Stimulated activated naive CD4-positive, alpha-beta T cell (primary cell): ENCODE measurements around the gene NAPSA.
"Not testable (repeated sequence)": the region's sequence is repeated elsewhere in the genome, so short reads cannot be mapped to it uniquely, and the experiment has no call there.

Source experiments
- DNase-seq, 6 experiments: peaks; one replicate each; lab custom pipeline; 2025; lab: John Stamatoyannopoulos, UW

The NAPSA gene

GRCh38 chr19:50361290-50362029 is 4.0 kb downstream of the NAPSA start:
- DNase-seq = no peak

DNA sequence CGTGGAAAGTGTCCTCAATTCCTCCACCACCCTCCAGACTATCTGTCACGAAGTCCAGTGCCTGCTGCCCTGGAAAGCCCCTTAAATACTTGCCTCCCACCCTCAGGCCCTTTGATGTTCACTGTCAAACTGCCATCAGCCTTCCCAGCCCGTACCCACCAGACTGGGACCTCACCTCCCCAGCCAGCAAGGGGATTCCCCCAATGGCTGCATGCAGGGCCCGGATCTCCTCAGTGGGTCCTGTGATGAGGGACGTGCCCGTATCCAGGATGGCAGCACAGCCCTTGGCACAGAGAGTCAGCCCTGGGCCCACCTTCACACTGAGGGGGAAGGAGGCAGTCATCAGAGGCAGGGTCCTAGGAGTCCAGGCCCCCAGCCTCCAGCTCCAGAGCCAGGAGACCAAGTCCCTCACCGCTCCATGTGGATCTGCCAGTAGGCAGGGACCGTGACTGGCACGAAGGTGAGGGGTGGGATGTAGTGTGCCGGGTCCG is 6.1 kb downstream of the NAPSA start:
- no peak for DNase-seq

GRCh38 chr19:50358483-50359327 is 6.7 kb downstream of the NAPSA start:
- DNase-seq = peak; percentile 52 to 80 (median 71)

DNA sequence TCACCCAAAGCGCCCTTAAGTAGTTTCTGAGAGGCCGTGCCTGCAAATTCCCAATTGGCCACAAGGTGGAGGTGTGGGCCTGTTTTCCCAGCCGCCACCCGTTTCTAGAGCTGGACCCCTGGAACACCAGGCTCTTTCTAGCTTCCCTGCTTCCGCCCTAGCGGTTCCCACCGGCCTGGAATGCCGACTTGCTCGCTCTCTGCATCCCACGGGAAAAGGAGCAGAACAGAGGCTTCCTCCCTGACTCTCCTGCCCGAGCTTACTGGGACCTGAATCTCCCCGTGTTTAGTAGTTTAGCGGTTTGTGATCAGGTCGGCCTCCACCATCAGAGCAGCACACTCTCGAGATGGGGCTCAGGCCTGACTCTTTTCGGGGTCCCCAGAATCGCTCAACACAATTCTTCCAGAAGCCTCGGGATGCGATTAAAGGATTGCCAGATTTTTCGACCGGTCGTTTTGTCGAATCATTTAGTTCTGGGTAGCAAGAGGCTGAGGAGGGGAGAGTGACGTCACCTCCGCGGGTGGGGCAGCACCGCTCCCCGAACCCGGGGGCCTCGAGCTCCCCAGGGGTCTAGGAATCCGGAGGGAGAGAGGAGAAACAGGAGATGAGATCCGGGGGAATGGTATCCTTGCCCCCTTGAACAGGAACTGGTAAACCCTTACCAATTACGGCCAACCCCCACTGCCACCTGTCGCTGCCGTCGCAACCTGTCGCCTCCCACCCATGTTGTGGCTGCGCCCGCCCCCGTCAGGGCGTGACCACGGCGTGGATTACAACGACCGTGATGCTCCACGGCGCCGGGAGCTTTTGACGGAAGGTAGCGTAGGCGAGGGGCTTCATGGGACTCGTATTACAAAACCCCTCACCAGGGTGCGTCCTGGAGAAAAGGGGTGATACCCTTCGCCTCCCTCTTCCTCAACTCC is 8.0 kb downstream of the NAPSA start:
- peak; percentile 79 to 96 (median 84) for DNase-seq

DNA sequence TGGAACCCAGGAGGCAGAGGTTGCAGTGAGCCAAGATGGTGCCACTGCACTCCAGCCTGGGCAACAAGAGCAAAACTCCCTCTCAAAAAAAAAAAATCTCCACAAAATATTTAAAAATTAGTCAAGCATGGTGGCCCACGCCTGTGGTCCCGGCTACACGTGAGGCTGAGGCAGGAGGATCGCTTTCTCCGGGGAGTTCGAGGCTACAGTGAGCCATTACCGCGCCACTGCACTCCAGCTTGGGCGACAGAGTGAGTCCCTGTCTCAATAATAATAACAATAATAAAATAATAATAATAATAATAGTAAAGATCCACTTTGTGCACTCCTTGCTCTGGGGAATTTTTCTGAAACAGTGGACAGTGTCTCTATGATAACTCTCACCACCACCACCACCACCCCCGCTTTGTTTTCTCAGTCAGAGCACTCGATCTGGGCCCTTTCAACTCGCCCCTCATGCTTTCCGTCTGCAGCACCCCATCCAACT is 8.7 kb downstream of the NAPSA start:
- DNase-seq = no peak

DNA sequence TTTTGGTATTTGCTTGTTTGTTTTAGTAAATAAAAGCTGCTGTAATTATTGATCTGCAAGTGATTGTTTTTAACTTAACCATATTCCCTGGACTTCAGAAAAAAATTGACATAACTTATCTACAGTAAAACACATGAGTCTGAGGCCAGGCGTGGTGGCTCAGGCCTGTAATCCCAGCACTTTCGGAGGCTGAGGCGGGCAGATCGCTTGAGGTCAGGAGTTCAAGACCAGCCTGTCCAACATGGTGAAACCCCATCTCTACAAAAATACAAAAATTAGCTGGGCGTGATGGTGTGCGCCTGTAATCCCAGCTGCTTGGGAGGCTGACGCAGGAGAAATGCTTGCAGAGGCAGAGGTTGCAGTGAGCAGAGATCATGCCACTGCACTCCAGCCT is 12.0 kb downstream of the NAPSA start:
- DNase-seq = not testable (repeated sequence)

DNA sequence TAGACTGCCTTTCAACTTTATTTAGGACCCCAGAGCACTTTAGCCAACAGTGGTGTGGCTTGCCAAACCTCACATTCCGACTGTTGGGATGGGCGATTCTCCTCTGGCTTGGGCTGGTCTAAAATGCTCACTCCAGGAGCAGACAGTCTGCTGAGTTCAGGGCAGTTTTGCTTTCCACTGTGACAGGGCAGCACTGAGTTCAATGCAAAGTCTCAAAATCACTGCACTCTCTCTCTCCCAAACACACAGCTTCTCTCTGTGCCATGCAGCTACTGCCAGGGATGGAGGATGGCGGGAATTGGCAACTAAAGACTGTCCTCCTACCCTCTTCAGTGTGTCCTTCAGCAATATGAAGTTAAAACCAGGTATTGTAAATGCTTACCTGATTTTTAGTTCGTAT is 13.2 kb downstream of the NAPSA start:
- DNase-seq = no peak

DNA sequence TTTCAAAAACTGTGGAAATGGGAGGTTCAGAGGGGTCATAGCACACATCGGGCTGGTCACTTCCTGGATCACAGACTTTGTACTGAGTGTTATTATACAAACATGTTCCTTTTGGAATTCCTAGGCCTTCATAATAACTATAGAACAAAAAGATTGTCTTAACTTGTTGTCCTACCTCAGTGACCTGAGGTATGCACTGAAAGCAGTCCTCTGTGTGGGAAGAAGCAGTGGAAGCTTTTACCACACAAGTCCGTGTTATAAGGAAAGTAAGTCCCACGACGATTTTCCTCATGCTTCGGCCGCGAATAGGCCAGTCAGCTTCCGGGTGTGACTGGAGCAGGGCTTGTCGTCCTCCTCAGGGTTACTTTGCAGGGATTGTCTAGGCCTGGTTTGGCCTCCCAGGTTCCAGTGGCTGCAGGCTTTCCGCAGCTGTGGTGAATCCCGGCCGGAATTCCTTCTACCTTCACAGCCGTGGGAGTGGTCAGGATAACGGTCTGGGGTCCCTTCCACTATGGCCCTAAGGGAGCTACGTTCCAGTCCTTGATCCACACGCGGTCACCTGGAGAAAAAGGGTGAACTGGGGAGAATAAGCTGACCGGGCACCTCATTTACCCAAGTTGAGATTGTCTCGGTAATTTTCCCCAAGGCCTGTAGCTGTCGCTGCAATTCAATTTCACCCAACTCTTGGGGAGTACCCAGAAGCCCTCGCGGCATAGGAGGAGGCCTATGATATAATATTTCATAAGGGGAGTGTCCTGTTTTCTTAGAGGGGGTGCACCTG is 16.0 kb downstream of the NAPSA start:
- no peak for DNase-seq

- not testable (repeated sequence) for DNase-seq
Observed at GRCh38 chr19:50347089-50347581, 18.3 kb downstream of the NAPSA start.

DNA sequence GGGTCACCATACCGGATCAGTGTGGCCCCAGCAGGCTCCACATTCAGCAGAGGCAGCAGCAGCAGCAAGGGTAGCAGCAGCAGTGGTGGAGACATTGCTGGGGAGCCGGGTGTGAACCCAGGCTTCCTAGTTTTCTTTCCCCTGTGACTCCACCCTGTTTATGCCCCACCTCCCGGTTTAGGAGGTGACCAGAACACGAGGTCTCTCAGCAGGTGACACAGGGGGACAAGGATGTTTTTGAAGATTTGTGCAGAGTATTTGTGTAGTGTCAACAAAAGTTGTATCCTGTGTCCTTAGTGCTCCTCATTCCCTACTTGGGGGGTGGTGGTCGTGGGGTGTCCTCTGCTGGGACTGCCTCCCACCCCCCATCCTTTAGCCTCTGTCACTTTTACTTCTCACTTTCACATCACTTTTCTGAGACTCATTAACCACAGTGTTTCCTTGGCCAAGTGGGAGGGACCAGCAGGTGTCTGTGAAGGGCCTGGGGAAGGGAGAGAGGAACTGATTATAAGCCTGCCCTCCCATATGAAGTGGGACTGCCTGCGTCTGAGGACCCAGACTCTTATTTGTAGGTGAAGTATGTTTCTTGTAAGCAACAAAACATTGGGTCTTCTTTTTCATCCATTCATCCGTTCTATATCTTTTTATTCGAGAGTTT is 20.6 kb downstream of the NAPSA start:
- no peak for DNase-seq

DNA sequence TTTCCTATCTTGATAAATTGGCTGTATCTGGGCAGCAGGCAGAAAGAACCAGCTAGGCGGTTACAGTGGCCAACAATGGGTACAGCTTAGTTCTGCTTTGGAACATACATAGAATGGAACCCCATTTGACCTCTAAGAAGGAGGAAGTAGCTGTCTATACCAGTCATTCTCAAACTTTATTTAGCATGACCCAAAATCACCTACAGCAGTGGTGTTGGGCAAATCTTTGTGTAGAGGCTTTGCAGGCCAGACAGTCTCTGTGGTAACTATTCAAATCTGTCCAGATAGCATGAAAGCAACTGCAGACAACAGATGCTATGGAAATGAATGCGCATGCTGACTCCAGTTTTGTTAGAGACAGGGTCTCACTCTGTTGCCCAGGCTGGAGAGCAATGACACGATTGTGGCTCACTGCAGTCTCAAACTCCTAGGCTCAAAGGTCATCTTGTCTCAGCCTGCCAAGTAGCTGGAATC is 24.3 kb downstream of the NAPSA start:
- no peak for DNase-seq

DNA sequence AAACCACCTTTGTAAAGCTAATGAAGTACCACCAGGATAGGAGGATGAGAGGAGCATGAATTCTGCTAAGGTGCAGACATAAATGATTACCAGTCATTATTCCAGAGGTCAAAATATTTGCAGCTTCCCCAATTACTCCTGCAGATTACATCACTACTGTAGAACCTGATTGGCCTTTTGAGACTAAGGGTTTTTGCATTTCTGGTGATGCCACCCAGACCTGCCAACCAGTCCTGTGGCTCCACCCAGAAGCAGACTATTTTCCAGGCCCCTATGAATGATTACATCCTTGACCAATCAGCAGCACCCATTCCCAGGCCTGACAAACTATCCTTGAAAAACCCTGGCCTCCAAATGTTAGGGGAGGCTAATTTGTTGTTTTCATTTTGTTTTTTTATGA is 25.1 kb downstream of the NAPSA start:
- DNase-seq = no peak

- DNase-seq = not testable (repeated sequence)
Observed at GRCh38 chr19:50337031-50337430, 28.4 kb downstream of the NAPSA start.

DNA sequence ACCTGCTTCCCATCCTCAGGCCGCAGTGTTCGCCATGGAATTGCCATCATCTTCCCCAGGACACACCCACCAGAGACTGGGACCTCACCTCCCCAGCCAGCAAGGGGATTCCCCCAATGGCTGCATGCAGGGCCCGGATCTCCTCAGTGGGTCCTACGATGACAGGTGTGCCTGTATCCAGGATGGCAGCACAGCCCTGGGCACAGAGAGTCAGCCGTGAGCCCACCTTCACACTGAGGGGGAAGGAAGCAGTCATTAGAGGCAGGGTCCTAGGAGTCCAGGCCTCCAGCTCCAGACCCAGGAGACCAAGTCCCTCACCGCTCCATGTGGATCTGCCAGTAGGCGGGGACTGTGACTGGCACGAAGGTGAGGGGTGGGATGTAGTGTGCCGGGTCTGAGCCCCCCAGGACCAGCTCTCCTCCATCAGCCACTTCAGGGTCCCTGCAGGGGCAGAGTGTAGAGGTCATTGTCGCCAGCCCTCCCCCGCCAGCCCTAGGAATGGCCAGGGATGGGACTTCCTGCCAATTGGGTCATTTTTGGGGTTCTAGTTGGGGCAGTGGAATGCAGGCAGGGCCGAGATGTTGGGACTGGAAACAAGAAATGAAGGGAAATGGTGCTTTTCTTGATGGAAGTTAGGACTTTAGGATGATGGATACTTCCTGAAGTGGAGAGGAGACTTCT is 30.6 kb downstream of the NAPSA start:
- no peak for DNase-seq

GRCh38 chr19:50333737-50334617 is 31.5 kb downstream of the NAPSA start:
- DNase-seq = peak in 5 of 6 experiments; percentile 79 to 94 (median 83)

DNA sequence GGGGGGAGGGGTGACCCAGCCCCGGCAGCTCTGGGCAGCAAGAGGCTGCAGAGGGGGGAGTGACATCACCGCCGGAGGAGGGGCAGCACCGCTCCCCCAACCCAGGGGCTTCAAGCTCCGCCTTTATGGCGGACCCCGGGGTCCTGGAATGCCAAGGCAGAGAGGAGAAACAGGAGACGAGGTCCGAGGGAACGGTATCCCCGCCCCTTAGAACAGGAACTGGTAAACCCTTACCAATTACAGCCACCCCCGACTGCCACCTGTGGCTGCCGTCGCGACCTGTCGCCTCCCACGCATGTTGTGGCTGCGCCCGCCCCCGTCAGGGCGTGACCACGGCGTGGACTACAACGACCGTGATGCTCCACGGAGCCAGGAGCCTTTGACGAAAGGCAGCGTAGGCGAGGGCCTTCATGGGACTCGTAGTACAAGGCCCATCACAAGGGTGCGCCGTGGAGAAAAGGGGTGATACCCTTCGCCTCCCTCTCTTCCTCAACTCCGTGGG is 32.2 kb downstream of the NAPSA start:
- peak in 5 of 6 experiments; percentile 83 to 94 (median 85) for DNase-seq

- DNase-seq = no peak
Observed at GRCh38 chr19:50332244-50333038, 33.0 kb downstream of the NAPSA start.

GRCh38 chr19:50331994-50332243 is 33.5 kb downstream of the NAPSA start:
- no peak for DNase-seq
